ENCODE data around the gene DIP2B. TPM values are rescaled to one million over a fixed set of nuclear protein-coding genes. Genes with fewer than 3 reads are reported as not detected.
A peak's percentile ranks its signal among the peaks of the same experiment; 100 is the strongest.

DIP2B gene
- total and polyA plus RNA-seq, 2 of the 13 experiments (the other 11 are each of a cell fraction or from before 2014, with no cell fraction given) = 32.1 to 35.8 TPM

DNA sequence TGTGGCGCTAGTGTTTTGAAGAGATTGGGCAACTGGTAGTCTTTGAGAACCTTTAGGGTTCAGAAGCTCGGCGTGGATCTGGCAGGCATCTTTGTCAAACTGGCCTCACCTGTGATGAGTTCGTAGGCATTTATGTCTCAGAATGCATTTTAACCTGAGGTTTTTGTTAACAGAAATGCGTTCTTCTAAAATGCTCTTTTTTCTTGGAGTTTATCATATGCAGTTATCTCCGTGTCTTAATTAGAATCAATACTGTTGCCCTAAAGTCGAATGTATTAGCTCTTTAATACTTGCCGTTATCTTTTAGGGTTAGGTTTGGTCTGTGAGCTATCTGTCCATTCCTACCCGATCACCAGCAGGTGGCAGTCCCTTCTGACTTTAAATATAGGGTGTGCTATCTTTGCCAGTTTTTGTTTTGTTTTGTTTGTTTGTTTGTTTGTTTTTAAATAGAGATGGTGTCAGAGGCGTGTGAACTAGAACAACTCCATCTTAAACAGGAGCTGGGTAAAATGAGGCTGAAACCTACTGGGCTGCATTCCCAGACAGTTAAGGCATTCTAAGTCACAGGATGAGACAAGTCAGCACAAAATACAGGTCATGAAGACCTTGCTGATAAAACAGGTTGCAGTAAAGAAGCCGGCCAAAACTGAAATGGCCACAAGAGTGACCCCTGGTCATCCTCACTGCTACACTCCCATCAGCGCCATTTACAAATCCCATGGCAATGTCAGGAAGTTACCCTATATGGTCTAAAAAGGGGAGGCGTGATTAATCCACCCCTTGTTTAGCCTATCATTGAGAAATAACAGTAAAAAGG lies 260.5 kb downstream of the DIP2B start:
- Histone ChIP-seq H3K9ac (ENCODE audit: insufficient read depth, low read depth, low read length) (peak overlapping the region; percentile 91), H3K9me3 (ENCODE audit: low read length) (no peaks in the 10 kb centered on the region), H3K4me2 (ENCODE audit: low read depth, low read length) (peak overlapping the region; percentile 84), H3K4me3 (replicated peaks in 1 of 3; ENCODE audit: insufficient read depth in 1 of 3, low read depth in 2 of 3, low read length in 3 of 3) (peak overlapping the region; percentile 83 to 95 (median 90)), H3K27ac (ENCODE audit: extremely low read length, insufficient read depth, low read length) (peak overlapping the region; percentile 98), H2AFZ (ENCODE audit: low read length) (no peak overlapping the region), H4K20me1 (ENCODE audit: insufficient read depth, low read length) (peaks cover 5% of the 10 kb centered on the region; the same call in 1 of the 2 replicates), H3K36me3 (replicated peaks in 1 of 2; ENCODE audit: control insufficient read depth in 1 of 2, insufficient read depth in 2 of 2, low read length in 2 of 2) (no peaks in the 10 kb centered on the region), H3K79me2 (ENCODE audit: insufficient read depth, low read length) (peaks cover 62% of the 10 kb centered on the region), H3K27me3 (ENCODE audit: control insufficient read depth in 1 of 2, insufficient read depth in 2 of 2, low read length in 2 of 2) (no peaks in the 10 kb centered on the region; a peak in 1 of 5 replicates), H3K4me1 (ENCODE audit: insufficient read depth, low read length) (peaks cover 53% of the 10 kb centered on the region)
- TSS peak; percentile 58 for BruUV-seq (replicated peaks)
- DNase-seq (ENCODE audit: low spot score) (peak; percentile 50), ATAC-seq (peak; percentile 46), FAIRE-seq (peak; percentile 32)
- ChIA-PET CTCF (ENCODE audit: low intra/inter-chr PET ratio, low total read pairs) (interaction anchor here (0.9 kb wide), 1 partner anchor 60 kb away, joined by 4 read pairs; no protein-coding TSS in a partner anchor), POLR2A (interaction anchor here (0.6 to 3.0 kb wide), 15 partner anchors 9 to 576 kb away, joined by 3 to 30 read pairs (median 5); partner anchors contain the start of genes DAZAP2, POU6F1 and SLC11A2)
- intact Hi-C loops (cut with micrococcal nuclease; ENCODE audit: unreplicated experiment) = loop anchor here (1.0 to 10.0 kb wide), 5 partner anchors 62 to 579 kb away; partner anchors contain the start of gene CELA1
- in situ Hi-C loops (cut with HindIII; ENCODE audit: extremely low pct_ligation_motif_present, low pct_unique_long_range_greater_than_20kb) = no loop called here
- 16% methylated on average over 13 of the region's 13 CpGs for WGBS (ENCODE audit: low lambda C conversion rate)
- TF ChIP-seq, protein P1, sequence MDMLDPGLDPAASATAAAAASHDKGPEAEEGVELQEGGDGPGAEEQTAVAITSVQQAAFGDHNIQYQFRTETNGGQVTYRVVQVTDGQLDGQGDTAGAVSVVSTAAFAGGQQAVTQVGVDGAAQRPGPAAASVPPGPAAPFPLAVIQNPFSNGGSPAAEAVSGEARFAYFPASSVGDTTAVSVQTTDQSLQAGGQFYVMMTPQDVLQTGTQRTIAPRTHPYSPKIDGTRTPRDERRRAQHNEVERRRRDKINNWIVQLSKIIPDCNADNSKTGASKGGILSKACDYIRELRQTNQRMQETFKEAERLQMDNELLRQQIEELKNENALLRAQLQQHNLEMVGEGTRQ (IDR thresholded peaks at IDR 0.05; ENCODE audit: low read depth, low read length) = no peak
- TF ChIP-seq, protein P1 (CRISPR knock-in tag; IDR thresholded peaks at IDR 0.05; ENCODE audit: borderline replicate concordance) = no peak
- no peak for TF ChIP-seq SNAI1 (CRISPR knock-in tag; IDR thresholded peaks at IDR 0.05; ENCODE audit: borderline replicate concordance)
- no peak for TF ChIP-seq MIER3 (CRISPR knock-in tag; IDR thresholded peaks at IDR 0.05; ENCODE audit: borderline replicate concordance)
- no peak for TF ChIP-seq CREM (IDR thresholded peaks at IDR 0.05)
- no peak for TF ChIP-seq CREM (CRISPR knock-in tag; IDR thresholded peaks at IDR 0.05)
- TF ChIP-seq, protein P2, sequence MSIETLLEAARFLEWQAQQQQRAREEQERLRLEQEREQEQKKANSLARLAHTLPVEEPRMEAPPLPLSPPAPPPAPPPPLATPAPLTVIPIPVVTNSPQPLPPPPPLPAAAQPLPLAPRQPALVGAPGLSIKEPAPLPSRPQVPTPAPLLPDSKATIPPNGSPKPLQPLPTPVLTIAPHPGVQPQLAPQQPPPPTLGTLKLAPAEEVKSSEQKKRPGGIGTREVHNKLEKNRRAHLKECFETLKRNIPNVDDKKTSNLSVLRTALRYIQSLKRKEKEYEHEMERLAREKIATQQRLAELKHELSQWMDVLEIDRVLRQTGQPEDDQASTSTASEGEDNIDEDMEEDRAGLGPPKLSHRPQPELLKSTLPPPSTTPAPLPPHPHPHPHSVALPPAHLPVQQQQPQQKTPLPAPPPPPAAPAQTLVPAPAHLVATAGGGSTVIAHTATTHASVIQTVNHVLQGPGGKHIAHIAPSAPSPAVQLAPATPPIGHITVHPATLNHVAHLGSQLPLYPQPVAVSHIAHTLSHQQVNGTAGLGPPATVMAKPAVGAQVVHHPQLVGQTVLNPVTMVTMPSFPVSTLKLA (IDR thresholded peaks at IDR 0.05) = no peak
- no peak for TF ChIP-seq ZNF878 (CRISPR knock-in tag; IDR thresholded peaks at IDR 0.05)
- TF ChIP-seq SAP130 (CRISPR knock-in tag; IDR thresholded peaks at IDR 0.05; ENCODE audit: low read depth) = peak; percentile 6
- TF ChIP-seq, protein P3, sequence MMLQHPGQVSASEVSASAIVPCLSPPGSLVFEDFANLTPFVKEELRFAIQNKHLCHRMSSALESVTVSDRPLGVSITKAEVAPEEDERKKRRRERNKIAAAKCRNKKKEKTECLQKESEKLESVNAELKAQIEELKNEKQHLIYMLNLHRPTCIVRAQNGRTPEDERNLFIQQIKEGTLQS (CRISPR knock-in tag; IDR thresholded peaks at IDR 0.05) = no peak
- TF ChIP-seq, protein P4, sequence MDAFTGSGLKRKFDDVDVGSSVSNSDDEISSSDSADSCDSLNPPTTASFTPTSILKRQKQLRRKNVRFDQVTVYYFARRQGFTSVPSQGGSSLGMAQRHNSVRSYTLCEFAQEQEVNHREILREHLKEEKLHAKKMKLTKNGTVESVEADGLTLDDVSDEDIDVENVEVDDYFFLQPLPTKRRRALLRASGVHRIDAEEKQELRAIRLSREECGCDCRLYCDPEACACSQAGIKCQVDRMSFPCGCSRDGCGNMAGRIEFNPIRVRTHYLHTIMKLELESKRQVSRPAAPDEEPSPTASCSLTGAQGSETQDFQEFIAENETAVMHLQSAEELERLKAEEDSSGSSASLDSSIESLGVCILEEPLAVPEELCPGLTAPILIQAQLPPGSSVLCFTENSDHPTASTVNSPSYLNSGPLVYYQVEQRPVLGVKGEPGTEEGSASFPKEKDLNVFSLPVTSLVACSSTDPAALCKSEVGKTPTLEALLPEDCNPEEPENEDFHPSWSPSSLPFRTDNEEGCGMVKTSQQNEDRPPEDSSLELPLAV (CRISPR knock-in tag; conservative IDR thresholded peaks at IDR 0.05; ENCODE audit: low read depth) = no peak
- TF ChIP-seq KDM2A (CRISPR knock-in tag; IDR thresholded peaks at IDR 0.05; ENCODE audit: borderline replicate concordance, low read depth) = no peak
- no peak for TF ChIP-seq PTBP1 (IDR thresholded peaks at IDR 0.05; ENCODE audit: low read depth, low read length, poor library complexity, severe bottlenecking)
- no peak for TF ChIP-seq ZNF317 (CRISPR knock-in tag; IDR thresholded peaks at IDR 0.05)
- no peak for TF ChIP-seq ETV5 (CRISPR knock-in tag; IDR thresholded peaks at IDR 0.05; ENCODE audit: borderline replicate concordance)
- TF ChIP-seq ZSCAN12 (CRISPR knock-in tag; IDR thresholded peaks at IDR 0.05) = no peak
- peak; percentile 13; the same call in 1 of the 2 replicates for TF ChIP-seq RXRB (CRISPR knock-in tag; IDR thresholded peaks at IDR 0.05; ENCODE audit: borderline replicate concordance)
